Skeletal muscle satellite cell (primary cell): ENCODE results near the gene DENND1C. TPM values are rescaled to one million over a fixed set of nuclear protein-coding genes. Genes with fewer than 3 reads are reported as not detected.

Source experiments
- H3K27me3 ChIP-seq: 2 replicates; pipeline ENCODE4 v1.7.0; 2013; ENCODE audit warnings: low read length; ENCODE audit not compliant: control insufficient read depth, insufficient read depth
- H3K36me3 ChIP-seq: 2 replicates; pipeline ENCODE4 v1.7.0; 2013; ENCODE audit warnings: mild to moderate bottlenecking, control low read depth, low read length; ENCODE audit not compliant: insufficient read depth
- H3K4me1 ChIP-seq: 2 replicates; pipeline ENCODE4 v1.7.0; 2013; ENCODE audit warnings: low read length; ENCODE audit not compliant: control insufficient read depth, insufficient read depth
- H3K4me2 ChIP-seq: 2 replicates; pipeline ENCODE4 v1.7.0; 2013; ENCODE audit warnings: mild to moderate bottlenecking, low read length
- H3K4me3 ChIP-seq: 2 replicates; pipeline ENCODE4 v1.7.0; 2013; ENCODE audit warnings: low read length
- H3K9ac ChIP-seq: 2 replicates; pipeline ENCODE4 v1.7.0; 2013; ENCODE audit warnings: mild to moderate bottlenecking, low read depth, low read length, moderate library complexity
- H3K9me3 ChIP-seq: replicated peaks from 2 replicates; pipeline ENCODE4 v1.7.0; 2013; ENCODE audit warnings: mild to moderate bottlenecking, control low read depth, low read length
- total RNA-seq: library from RNA; depleted of rRNA; stranded (reverse); fragments of >200 nt; gene quantifications from 2 replicates; pipeline ENCODE4 v1.2.3, GENCODE V29; 2012; rRNA removed

DENND1C gene
- 0.22 TPM in 1 of 2 replicates, not detected in the other for total RNA-seq

GRCh38 chr19:6481541-6482342 lies at the start of gene DENND1C:
Gene DENND1C (minus strand): TSS chr19:6481787. CDS start chr19:6481695, 92 bp downstream.
- Histone ChIP-seq H3K9ac (no peak within 1 kb of the TSS), H3K4me1 (no peaks in the 10 kb centered on the region), H3K4me3 (no peak within 1 kb of the TSS), H3K4me2 (no peak within 1 kb of the TSS), H3K27me3 (peaks cover 9% of the 10 kb centered on the region), H3K36me3 (no peaks in the 10 kb centered on the region), H3K9me3 (no peaks in the 10 kb centered on the region)

GRCh38 chr19:6530386-6531162 lies 49.0 kb upstream of the DENND1C start, which contains the start of gene TNFSF9:
Gene TNFSF9 (plus strand): TSS chr19:6531026. CDS start chr19:6531037, 11 bp downstream.
- Histone ChIP-seq H3K9ac (peak within 1 kb of the TSS; percentile 85), H3K36me3 (no peaks in the 10 kb centered on the region), H3K4me3 (peak within 1 kb of the TSS; percentile 83), H3K4me1 (peaks cover 15% of the 10 kb centered on the region), H3K27me3 (peaks cover 14% of the 10 kb centered on the region), H3K4me2 (peak within 1 kb of the TSS; percentile 91), H3K9me3 (no peaks in the 10 kb centered on the region)

GRCh38 chr19:6529937-6530385 lies 48.4 kb upstream of the DENND1C start:
- peak overlapping the region; percentile 91 for H3K4me2 ChIP-seq
- H3K9ac ChIP-seq = peak overlapping the region; percentile 85
- H3K9me3 ChIP-seq = no peaks in the 10 kb centered on the region
- peaks cover 15% of the 10 kb centered on the region for H3K4me1 ChIP-seq
- no peaks in the 10 kb centered on the region for H3K36me3 ChIP-seq
- peaks cover 14% of the 10 kb centered on the region for H3K27me3 ChIP-seq
- peak overlapping the region; percentile 83 for H3K4me3 ChIP-seq

- Histone ChIP-seq H3K27me3 (peaks cover 14% of the 10 kb centered on the region), H3K4me3 (no peak overlapping the region), H3K9me3 (no peaks in the 10 kb centered on the region), H3K9ac (no peak overlapping the region), H3K4me1 (peaks cover 15% of the 10 kb centered on the region), H3K36me3 (no peaks in the 10 kb centered on the region), H3K4me2 (no peak overlapping the region)
Measured at GRCh38 chr19:6529351-6529750, 47.8 kb upstream of the DENND1C start.

GRCh38 chr19:6528544-6529121 lies 47.0 kb upstream of the DENND1C start:
- Histone ChIP-seq H3K27me3 (peaks cover 11% of the 10 kb centered on the region), H3K9ac (no peak overlapping the region), H3K4me3 (no peak overlapping the region), H3K4me1 (peaks cover 15% of the 10 kb centered on the region), H3K9me3 (no peaks in the 10 kb centered on the region), H3K36me3 (no peaks in the 10 kb centered on the region), H3K4me2 (no peak overlapping the region)

- Histone ChIP-seq H3K9ac (no peak overlapping the region), H3K4me2 (no peak overlapping the region), H3K9me3 (no peaks in the 10 kb centered on the region), H3K27me3 (peaks cover 11% of the 10 kb centered on the region), H3K4me3 (no peak overlapping the region), H3K36me3 (no peaks in the 10 kb centered on the region), H3K4me1 (peaks cover 15% of the 10 kb centered on the region)
Measured at GRCh38 chr19:6527893-6528543, 46.4 kb upstream of the DENND1C start.

GRCh38 chr19:6524311-6524710 lies 42.7 kb upstream of the DENND1C start:
- no peaks in the 10 kb centered on the region for H3K4me1 ChIP-seq
- no peaks in the 10 kb centered on the region for H3K9me3 ChIP-seq
- no peak overlapping the region for H3K4me2 ChIP-seq
- no peak overlapping the region for H3K9ac ChIP-seq
- no peaks in the 10 kb centered on the region for H3K36me3 ChIP-seq
- H3K4me3 ChIP-seq = no peak overlapping the region
- H3K27me3 ChIP-seq = no peaks in the 10 kb centered on the region

- Histone ChIP-seq H3K36me3 (no peaks in the 10 kb centered on the region), H3K9me3 (no peaks in the 10 kb centered on the region), H3K4me2 (no peak overlapping the region), H3K27me3 (peaks cover 7% of the 10 kb centered on the region), H3K4me1 (peaks cover 3% of the 10 kb centered on the region), H3K4me3 (no peak overlapping the region), H3K9ac (no peak overlapping the region)
Measured at GRCh38 chr19:6522712-6523111, 41.1 kb upstream of the DENND1C start.

GRCh38 chr19:6521718-6522646 lies 40.4 kb upstream of the DENND1C start:
- Histone ChIP-seq H3K36me3 (no peaks in the 10 kb centered on the region), H3K4me3 (no peak overlapping the region), H3K9ac (no peak overlapping the region), H3K27me3 (peaks cover 7% of the 10 kb centered on the region), H3K9me3 (no peaks in the 10 kb centered on the region), H3K4me2 (no peak overlapping the region), H3K4me1 (peaks cover 3% of the 10 kb centered on the region)

GRCh38 chr19:6519289-6519688 lies 37.7 kb upstream of the DENND1C start:
- no peaks in the 10 kb centered on the region for H3K9me3 ChIP-seq
- peaks cover 9% of the 10 kb centered on the region for H3K4me1 ChIP-seq
- no peaks in the 10 kb centered on the region for H3K36me3 ChIP-seq

More at GRCh38 chr19:6519289-6519688, 37.7 kb upstream of the DENND1C start:
- Histone ChIP-seq H3K4me2 (peak overlapping the region; percentile 35), H3K4me3 (no peak overlapping the region), H3K9ac (no peak overlapping the region), H3K27me3 (peaks cover 7% of the 10 kb centered on the region)
